ENCODE data around the gene PPFIA2.
"Not testable (repeated sequence)": the region's sequence is repeated elsewhere in the genome, so short reads cannot be mapped to it uniquely, and the experiment has no call there.

The PPFIA2 gene

GRCh38 chr12:81668475-81668874, 90.7 kb downstream of the PPFIA2 start:
- peak in 1 of 3 experiments; percentile 1 for DNase-seq (ENCODE audit: low read depth in 3 of 3)

- DNase-seq (ENCODE audit: low read depth in 3 of 3), result not testable (repeated sequence)
Observed at GRCh38 chr12:81659310-81659709, 99.8 kb downstream of the PPFIA2 start.

GRCh38 chr12:81644503-81644902, 114.6 kb downstream of the PPFIA2 start:
- DNase-seq (ENCODE audit: low read depth in 3 of 3), result no peak

GRCh38 chr12:81639196-81639595, 120.0 kb downstream of the PPFIA2 start:
- no peak for DNase-seq (ENCODE audit: low read depth in 3 of 3)

GRCh38 chr12:81633127-81633526, 126.0 kb downstream of the PPFIA2 start:
- no peak for DNase-seq (ENCODE audit: low read depth in 3 of 3)

DNA sequence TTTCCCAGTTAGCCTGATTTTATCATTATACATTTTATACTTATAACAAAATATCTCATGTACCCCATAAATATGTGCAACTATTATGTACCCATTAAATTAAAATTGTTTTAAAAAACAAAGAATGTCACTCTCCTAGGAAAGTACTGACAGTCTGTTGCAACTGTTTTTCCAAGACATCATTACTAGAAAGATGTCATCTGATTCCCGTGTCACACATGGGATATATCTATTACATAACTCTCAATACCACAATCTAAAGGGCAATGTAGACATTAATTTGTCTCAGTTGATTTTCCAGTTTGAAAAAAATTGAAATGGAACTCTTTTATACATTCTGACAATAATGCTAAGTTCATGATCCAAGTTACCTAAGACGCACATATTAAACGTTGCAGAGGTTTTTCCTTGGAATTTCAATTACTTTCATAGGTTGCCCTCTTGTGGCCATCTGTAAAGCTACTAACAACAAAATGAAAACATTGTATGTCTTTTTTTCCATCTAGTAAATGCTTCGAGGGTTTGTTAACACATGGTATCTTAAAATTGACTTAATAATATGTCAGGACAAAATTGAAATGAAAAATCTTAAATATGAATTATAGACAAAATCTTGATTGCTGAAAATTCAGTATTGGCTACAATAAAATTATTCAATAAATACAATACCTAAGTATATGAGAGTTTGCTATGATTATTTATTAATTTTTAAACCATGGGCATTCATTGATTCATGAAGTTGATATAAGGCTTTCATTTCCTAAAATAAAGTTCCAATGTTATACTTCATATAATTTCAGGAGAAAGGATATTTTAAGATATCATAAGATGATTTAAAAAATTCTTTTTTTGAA, 131.6 kb downstream of the PPFIA2 start:
- no peak for DNase-seq (ENCODE audit: low read depth in 3 of 3)

- no peak for DNase-seq (ENCODE audit: low read depth in 3 of 3)
Observed at GRCh38 chr12:81626406-81626805, 132.7 kb downstream of the PPFIA2 start.

GRCh38 chr12:81617915-81618314, 141.2 kb downstream of the PPFIA2 start:
- DNase-seq (ENCODE audit: low read depth in 3 of 3), result no peak

GRCh38 chr12:81615026-81615588, 144.0 kb downstream of the PPFIA2 start:
- DNase-seq (ENCODE audit: low read depth in 3 of 3), result no peak

- DNase-seq (ENCODE audit: low read depth in 3 of 3), result no peak
Observed at GRCh38 chr12:81610955-81611889, 147.9 kb downstream of the PPFIA2 start.

DNA sequence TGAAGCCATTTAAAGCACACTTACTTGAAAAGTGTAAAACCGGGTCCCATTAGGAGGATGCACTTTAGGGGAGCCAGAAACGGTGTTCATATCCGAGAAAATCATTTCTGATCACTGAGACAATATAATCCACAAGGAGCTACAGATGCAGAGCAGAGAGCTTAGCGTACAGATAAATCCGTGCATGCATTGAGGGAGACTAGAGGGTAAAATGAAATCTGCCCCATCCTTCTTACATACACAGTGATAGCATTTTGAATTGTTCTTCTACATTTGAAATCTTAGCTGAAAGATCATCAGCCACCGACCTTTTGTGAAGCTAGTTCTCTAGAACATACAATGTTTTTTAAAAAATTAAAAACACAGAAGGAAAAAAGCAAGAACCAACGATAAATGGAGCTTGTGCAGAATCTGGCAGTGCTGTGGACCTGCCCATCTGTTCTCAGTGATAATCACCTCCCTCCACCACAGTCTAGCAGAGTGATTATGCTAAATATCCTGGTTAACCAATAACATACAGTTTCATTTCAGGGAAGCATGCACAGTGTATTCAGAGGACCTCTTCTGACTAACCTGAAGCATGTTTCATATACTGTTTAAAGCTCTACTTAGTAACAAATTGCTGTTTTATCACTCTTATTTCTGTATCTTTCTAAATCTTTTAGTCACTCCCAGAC, 161.1 kb downstream of the PPFIA2 start:
- DNase-seq (ENCODE audit: low read depth in 3 of 3), result no peak

DNA sequence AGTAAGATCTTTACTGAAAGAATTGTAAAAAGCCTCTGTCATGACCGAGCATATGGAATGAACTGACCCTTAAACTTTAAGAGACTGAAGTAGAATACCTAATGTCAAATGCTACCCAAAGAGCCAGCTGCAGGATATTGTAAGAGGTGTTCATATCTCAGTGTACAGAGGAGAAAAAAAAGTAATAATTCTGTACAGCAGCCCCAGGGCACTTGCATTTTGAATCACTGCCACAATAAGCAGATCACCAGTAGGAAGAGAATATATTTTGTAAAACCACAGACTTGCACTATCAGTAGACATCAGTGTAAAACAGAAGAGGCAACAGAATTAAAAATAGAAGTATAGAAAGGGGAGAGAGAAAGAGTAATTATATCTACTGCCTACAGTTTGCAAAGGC, 162.6 kb downstream of the PPFIA2 start:
- no peak for DNase-seq (ENCODE audit: low read depth in 3 of 3)

DNA sequence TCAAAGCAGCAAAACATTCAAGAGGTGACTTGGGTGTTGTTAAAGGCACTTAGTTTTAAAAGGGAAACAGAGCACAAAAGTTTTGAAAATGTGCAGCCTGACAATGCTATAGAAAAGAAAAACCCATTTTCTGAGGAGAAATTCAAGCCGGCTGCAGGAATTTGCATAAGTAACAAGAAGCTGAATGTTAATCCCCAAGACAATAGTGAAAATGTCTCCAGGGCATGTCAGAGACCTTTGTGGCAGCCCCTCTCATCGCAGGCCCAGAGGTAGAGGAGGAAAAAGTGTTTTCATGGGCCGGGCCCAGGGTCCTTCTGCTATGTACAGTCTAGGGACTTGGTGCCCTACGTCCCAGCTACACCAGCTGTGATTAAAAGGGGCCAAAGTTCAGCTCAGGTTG, 167.9 kb downstream of the PPFIA2 start:
- no peak for DNase-seq (ENCODE audit: low read depth in 3 of 3)

- DNase-seq (ENCODE audit: low read depth in 3 of 3), result not testable (repeated sequence)
Observed at GRCh38 chr12:81590703-81591102, 168.4 kb downstream of the PPFIA2 start.

GRCh38 chr12:81588235-81589008, 170.7 kb downstream of the PPFIA2 start:
- DNase-seq (ENCODE audit: low read depth in 3 of 3), result no peak

DNA sequence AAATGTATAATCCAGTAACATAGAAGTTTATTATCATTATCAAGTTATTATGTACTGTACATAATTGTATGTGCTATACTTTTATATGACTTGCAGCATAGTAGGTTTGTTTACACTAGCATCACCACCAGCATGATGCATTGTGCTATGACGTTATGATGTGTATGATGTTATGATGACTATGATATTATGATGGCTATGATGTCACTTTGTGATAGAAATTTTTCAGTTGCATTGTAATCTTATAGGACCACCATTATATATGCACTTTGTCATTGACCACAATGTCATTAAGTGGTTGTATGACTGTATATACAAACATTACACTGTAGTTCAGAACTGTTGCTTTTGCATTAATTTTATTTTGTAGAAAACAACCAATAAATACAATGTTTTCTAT, 173.4 kb downstream of the PPFIA2 start:
- DNase-seq (ENCODE audit: low read depth in 3 of 3), result no peak

DNA sequence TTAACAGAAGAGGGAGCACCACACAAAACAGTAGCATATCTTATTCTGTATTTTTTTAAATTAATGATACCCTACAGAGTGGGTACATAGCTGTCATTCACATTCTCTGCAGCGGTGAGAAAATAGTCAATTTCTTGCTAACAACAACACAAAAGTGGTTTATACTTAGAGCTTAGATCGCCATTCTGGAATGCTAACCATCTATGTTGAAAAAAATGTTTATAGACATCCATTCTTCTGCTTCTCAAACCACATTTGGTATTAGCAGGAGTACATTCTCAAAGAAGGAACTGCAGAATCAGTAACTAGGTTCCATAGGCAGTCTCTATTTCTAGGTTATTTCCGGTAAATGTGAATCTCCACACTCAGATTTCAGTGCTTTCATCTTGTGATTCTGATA, 185.9 kb downstream of the PPFIA2 start:
- DNase-seq (ENCODE audit: low read depth in 3 of 3), result no peak

DNA sequence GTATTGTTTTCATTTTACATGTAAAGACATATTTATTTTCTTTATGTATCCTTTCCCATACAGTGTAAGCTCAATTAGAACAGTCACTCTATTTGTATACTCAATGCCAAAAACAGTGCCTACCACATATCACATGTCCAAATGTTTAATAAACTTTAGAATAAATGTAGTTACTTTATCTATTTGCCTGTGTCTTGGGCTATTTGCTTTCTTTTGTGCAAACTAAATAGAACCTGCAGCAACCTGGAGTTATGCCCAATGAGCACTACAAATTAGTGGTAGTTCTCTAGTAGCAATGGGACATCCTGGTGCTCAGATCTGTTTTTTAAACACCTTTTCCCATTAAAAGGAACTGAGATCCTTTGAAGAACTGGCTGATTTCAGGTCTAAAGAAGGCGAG, 186.7 kb downstream of the PPFIA2 start:
- no peak for DNase-seq (ENCODE audit: low read depth in 3 of 3)

GRCh38 chr12:81570234-81570633, 188.9 kb downstream of the PPFIA2 start:
- DNase-seq (ENCODE audit: low read depth in 3 of 3), result no peak

DNA sequence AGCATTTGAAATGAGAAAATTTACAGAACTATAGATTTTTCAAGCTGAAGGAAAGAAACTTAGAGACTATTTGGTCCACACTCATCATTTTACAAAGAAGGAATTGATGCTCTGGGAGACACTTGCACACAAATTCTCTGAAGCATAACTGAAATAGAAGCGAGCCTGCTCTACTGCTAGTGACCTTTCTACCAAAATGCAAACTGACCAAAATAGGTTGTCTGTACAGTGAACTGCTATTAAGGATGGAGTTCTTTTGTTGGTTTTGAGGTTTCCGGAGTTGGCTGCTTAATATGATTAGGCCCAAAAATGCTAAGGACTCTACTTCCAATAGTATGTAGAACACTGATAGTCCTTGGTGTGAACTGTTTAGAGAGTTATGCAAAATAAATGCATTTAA, 194.9 kb downstream of the PPFIA2 start:
- DNase-seq (ENCODE audit: low read depth in 3 of 3), result no peak

DNA sequence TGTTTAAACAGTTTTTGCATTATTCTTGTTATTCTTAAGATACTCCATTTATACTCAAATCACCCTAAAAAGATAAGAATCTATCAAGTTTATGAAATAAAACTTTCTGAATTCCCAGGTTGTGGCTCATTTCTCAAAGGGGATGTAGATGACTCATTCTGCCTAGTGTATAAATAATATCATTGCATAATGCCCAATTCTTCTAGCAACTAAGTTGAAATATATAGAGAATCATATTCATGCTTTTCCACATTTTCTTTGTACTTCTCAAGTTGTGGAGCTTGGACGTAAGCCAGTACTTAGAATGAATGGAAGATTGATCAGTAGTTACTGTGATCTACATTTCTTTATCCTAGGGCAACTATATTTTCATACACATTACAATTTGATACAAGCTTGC, 201.1 kb downstream of the PPFIA2 start:
- no peak for DNase-seq (ENCODE audit: low read depth in 3 of 3)
